GM19397 (cell line): ENCODE data around the gene CACHD1.

Source experiments
- ATAC-seq: cut with Tn5 transposase; IDR thresholded peaks from one replicate; pipeline ENCODE4 v1.9.1; 2021; ENCODE audit warnings: mild to moderate bottlenecking, moderate library complexity; ENCODE audit not compliant: unreplicated experiment

Gene CACHD1

GRCh38 chr1:64545118-64545843, 75.4 kb downstream of the CACHD1 start:
- ATAC-seq, result no peak

- ATAC-seq, result no peak
Measured at GRCh38 chr1:64546013-64546412, 76.1 kb downstream of the CACHD1 start.

- no peak for ATAC-seq
Measured at GRCh38 chr1:64549464-64550239, 79.7 kb downstream of the CACHD1 start.

GRCh38 chr1:64550510-64550909, 80.6 kb downstream of the CACHD1 start:
- no peak for ATAC-seq

- no peak for ATAC-seq
Measured at GRCh38 chr1:64550946-64551605, 81.1 kb downstream of the CACHD1 start.

GRCh38 chr1:64553285-64553684, 83.4 kb downstream of the CACHD1 start:
- ATAC-seq, result no peak

GRCh38 chr1:64555947-64556346, 86.0 kb downstream of the CACHD1 start:
- no peak for ATAC-seq

GRCh38 chr1:64561993-64562392, 92.1 kb downstream of the CACHD1 start:
- ATAC-seq, result no peak

- ATAC-seq, result no peak
Measured at GRCh38 chr1:64563958-64564565, 94.1 kb downstream of the CACHD1 start.

- no peak for ATAC-seq
Measured at GRCh38 chr1:64564891-64565290, 95.0 kb downstream of the CACHD1 start.

GRCh38 chr1:64567426-64568170, 97.7 kb downstream of the CACHD1 start:
- ATAC-seq, result no peak

GRCh38 chr1:64568171-64568450, 98.2 kb downstream of the CACHD1 start:
- no peak for ATAC-seq

- ATAC-seq, result no peak
Measured at GRCh38 chr1:64569411-64569810, 99.5 kb downstream of the CACHD1 start.

GRCh38 chr1:64570267-64570855, 100.4 kb downstream of the CACHD1 start:
- no peak for ATAC-seq

- ATAC-seq, result no peak
Measured at GRCh38 chr1:64572222-64572900, 102.4 kb downstream of the CACHD1 start.

- ATAC-seq, result no peak
Measured at GRCh38 chr1:64574301-64574700, 104.4 kb downstream of the CACHD1 start.

GRCh38 chr1:64575881-64576676, 106.2 kb downstream of the CACHD1 start:
- ATAC-seq, result no peak

GRCh38 chr1:64578270-64578973, 108.5 kb downstream of the CACHD1 start:
- no peak for ATAC-seq

- no peak for ATAC-seq
Measured at GRCh38 chr1:64579767-64580166, 109.8 kb downstream of the CACHD1 start.
